GM18499 (cell line): ENCODE data around the gene BRME1.
A peak's percentile ranks its signal among the peaks of the same experiment; 100 is the strongest.

Experiments
- ATAC-seq: cut with Tn5 transposase; IDR thresholded peaks from one replicate; pipeline ENCODE4 v1.9.1; 2021; ENCODE audit warnings: moderate number of reproducible peaks; ENCODE audit not compliant: insufficient read depth, unreplicated experiment

BRME1 gene

DNA sequence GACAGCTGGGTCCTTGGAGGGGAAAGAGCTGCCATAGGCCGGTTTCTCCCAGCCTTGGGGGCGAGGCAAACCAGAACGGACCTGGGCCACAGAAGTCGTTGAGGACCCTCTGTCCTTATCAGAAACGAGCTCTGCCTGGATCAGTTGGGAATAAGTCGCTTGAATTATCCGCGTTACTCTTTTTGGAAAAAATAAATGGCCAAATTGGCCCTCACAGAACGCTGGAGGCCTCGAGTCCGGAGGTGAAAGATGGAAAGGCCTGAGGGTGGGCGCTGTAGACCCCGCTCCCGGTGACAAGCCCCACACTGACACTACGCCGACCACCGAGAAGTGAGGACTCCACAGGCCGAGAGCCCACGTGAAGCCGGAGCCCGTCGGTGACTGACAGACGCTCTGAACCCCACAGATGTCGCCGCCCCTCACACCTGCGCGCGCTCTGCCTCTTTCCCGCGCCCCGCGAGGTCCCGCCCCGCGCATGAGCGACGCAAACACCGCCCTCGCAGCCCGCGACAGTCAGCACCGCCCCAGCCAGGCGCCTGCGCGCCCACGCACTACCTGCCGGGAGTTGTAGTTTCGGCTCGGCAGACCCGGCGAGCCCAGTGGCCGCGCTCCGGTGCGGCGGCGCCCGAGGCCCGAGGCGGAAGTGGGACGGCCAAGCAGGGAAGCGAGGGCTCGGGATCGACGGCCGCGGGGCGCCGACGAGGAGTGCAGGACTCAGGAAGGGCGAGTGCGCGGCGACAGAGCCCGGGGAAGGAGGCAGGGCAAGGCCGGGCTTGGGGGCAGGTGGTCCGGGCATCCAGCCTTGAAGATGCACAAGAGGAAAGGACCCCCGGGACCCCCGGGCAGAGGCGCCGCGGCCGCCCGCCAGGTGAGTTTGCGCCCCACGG lies at the start of gene BRME1, which contains the start of gene CC2D1A:
BRME1 (minus strand) TSS at position 484 of the 887 bp plus-strand sequence. CDS start 1,225 bp downstream, outside the sequence.
CC2D1A (plus strand) TSS at position 568 of the 887 bp plus-strand sequence; CDS start at position 809, 241 bp downstream.
- ATAC-seq: peak; percentile 58

DNA sequence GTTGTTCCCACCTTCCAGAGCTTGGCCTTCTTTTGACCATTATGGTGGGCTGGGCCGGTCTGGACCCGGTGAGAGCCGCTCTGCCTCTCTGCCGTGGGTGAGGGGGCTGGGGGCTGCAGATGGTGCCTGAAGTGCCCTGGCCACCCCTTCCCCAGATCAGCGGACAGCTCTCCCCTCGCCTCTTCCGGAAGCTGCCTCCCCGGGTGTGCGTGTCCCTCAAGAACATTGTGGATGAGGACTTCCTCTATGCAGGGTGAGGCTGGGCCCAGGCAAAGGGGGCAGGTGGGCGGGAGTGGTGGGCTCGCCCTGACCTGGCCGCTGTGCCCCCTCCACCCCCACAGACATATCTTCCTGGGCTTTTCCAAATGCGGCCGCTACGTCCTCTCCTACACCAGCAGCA lies 48.3 kb upstream of the BRME1 start:
- ATAC-seq: no peak

DNA sequence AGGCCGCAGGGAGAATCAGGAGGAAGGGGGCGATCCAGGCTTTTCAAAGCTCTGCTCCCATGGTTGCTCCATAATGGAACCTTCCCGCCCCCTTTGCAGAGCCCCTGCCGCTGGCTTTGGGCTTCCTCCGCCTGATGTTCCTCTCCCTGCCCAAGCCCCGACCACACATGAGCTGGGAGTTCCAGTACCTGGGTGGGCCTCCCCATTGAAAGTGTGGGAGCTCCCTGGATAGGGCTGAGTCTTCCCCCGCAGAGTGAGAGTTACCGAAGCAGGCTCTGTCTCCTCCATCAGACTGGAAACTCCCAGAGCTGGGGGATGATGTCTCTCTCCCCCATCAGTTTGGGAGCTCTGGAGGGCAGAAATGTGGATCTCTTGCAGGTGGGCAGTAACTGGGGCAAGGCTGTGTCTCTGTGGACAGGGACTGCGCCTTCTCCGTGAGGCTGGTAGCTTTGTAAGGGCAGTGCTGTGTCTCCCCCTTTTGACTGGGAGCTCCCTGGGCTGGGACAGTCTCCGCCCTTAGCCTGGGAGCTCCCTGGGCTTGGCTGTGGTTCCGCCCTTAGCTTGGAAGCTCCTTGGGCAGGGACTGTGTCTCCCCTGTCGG lies 47.1 kb upstream of the BRME1 start:
- ATAC-seq: no peak

DNA sequence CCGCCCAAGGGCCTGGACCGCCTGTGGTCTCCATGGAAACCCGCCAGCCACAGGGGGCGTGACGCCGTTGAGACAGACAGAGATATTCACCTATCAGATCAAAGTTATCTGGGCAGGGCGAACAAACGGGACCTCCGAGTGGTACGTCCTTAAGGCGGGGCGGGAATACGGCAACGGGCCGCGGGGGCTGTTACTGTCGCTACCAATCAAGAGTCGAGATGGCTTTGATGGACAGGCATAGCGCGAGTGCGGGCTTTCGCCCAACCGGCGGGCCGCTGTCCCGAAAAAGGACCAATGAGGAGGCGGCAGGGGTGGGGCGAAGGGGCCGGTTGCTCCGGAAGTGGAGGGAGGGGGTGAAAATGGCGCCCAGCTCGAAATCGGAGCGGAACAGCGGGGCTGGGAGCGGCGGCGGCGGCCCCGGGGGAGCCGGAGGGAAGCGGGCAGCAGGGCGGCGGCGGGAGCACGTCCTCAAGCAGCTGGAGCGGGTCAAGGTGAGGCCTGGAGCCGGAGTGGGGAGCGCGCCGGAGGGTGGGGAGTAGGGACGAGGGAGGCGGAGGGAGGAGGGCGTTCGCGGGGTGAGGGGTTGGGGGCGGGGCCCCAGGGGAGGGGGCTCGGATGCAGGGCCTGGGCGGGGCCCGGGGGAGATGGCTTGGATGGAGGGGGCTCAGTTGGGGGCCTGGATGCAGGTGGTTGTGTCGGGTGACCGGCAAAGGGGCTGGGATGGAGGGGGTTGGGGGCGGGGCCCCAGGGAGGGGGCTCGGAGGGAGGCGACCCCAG lies 46.4 kb upstream of the BRME1 start, which contains the start of gene DCAF15:
DCAF15 (plus strand) TSS at position 356 of the 777 bp plus-strand sequence; CDS start at position 360, 4 bp downstream.
- ATAC-seq: peak; percentile 97

DNA sequence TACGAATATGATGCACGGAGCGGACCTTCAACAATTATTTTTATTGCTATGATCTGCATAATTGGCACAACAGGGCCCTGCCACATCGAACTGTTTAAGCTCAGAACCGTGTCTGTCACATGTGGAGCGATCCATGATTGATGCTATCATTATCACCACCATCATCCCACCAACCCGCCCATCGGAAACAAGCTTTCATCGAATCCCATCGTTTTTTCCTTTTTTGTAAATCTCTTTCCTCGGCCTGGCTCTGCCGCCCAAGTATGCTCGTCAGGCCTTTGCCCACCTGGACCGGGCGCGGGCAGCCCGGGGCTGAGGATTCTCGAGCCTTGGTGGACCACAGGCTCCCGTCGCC lies 45.9 kb upstream of the BRME1 start:
- ATAC-seq: no peak

DNA sequence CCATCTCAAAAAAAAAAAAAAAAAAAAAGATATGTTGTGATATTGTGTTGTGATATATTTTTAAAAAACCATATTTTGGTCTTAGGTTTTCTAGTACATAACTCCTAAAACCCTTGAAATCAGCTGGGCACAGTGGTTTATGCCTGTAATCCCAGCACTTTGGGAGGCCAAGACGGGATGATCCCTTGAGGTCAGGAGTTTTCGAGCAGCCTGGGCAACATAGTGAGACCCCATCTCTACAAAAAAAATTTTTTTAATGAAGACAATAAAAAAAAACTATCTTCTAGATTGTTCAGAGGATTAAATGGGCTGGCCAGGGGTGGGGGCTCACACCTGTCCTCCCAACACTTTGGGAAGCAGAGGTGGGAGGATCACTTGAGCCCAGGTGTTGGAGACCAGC lies 45.1 kb upstream of the BRME1 start:
- no peak for ATAC-seq

DNA sequence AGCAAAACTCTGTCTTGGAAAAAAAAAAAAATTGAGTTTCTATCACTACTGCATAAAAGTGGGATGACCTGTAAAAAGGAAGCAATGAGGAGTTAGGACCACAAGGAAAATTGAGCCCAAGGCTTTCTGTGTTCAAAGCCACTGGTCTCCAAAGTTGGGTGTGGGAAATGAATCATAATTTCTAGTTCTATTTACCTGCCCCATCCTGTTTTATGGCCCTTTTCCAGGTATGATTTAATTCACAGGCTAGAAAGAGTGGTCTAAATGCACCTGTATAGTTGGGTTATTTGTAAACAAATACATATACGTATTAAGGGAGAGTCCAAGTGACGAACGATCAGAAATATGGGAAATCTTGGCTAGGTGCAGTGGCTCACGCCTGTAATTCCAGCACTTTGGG lies 40.5 kb upstream of the BRME1 start:
- no peak for ATAC-seq

DNA sequence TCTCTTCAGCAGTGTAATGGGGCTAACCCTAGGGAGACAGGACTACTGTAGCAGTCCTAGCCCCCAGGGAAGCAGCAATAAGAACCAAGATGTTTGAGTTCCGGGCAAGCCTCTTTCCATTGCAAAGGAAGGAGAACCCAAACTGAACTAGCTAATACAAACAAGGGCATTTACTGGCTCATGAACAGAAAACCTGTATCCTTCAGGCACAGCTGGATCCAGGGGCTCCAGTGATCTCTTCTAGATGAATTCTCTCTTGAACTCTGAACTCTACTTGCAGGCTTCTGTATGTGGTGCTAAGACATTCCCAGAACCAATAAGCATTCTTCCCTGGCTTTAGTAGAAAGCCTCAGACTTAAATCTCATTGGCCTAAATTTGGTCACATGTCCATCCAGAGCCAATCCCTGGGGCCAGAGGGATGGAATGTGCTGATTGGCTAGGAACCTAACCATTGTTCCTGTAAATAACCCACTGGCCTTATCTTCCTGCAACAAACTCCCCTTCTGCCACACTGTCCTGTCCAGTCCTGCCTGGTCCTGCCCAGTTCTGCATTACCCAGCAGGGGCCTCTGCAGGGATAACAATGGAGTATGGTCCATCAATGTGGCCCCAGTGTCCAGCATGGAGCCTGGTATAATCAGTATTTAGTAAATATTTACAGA lies 36.2 kb upstream of the BRME1 start:
- ATAC-seq: no peak

DNA sequence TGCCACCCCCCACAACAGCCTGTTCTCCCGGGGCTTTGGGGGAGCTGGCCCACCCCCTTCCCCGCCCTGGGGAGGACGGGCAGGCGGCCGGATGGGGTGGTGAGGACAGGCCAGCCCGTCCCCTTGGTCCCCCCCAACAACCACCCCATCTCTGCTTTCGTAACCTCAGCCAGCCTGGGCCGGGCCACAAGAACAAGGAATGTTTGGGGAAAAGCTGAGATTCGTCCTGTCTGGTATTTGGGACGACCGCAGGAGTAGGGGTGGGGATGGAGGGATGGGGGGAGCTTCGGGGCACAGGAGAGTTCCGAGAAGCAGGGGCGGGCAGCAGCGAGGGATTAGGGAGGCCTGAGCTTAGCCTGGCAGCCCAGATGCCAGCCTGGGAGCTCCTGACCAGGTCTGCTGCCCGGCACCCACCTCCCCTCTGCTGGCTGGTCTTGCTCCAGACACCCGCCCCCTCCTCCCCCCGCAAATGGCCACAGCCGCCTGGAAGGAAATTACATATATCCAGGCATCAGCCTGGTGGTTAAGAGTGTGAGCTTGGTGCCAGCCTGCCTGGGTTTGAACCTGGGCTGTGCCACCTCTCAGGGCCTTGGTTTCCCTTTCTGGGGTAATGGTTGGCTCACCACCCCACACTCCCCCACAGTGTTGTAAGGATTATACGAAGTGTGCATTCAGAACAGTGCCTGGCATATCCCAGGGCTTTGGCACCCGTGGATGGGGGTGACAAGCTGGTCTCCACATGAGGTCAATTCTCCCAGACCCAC lies 32.6 kb upstream of the BRME1 start, which contains the start of gene PODNL1:
PODNL1 (minus strand) TSS at position 117 of the 764 bp plus-strand sequence. CDS start 236 bp downstream, outside the sequence.
- ATAC-seq: no peak

DNA sequence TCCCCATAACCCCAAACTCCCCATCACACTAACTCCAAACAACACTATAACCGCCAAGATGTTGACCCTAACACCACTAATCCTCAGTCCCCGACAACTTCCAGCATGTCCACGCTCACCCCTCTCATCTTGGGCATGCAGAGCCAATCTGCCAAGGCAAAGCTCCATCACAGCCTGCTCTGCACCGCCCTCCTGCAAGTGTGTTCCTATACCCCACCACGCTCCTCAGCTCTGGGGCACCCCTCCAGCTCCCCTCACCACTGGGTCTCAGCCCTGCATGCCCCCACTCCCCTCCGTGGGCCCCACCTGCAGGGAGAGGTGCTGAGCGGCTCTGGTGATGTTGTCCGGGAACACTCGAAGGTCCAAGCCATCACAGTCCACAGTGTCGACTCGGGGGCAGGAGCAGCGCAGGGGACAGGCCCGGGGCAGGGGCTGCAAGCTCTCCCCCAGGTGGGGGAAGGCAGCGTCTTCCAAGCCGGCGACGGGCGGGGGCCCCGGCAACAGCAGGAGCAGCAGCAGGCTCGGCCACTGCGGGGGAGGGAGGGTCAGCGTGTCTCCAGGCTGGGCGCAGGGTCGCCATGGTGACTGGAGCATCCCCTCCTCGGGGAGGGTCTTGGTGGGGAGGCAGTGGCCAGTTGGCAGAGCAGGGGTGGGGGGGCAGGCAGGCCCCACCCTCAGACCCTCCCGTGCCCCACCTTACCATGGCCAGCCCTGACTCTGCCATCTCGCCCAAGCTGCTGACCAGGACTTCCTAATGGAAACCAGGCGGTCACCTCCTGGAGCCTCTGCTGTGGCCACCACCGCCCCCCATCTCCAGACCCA lies 31.8 kb upstream of the BRME1 start:
- ATAC-seq: no peak

DNA sequence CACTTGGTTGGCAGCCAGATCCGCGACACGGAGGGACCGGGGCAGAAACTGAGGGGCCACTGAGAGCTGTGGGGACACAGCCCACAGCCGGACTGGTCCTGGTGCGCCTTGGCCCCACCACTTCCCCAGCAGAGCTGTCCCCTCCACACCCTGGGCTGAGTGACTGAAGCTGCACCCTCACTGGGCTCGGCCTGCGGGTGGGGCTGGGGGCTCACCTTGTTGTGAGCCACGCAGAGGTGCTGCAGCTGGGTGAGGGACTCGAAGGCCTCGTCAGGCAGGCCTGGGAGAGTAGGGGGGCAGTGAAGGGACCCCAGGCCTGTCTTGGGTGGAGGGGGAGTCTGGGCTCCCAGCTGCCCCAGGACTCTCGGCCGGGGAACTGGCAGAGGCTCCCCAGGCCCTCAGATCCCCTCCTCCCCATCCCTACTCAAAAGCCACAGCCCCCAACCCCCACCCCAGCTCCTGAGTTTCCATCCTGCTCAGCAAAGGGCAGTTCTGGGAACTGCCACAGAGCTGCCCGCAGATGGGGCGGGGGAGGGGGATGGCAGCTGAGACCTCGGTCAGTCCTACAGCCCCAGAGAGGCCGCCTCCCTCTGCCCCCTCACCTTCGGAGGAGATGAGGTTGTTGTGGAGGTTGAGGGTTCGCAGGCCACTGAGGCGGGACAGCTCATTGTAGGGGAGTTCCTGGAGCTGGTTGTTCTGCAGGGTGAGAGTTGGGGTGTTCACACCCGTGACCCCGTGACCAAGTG lies 30.0 kb upstream of the BRME1 start:
- no peak for ATAC-seq

DNA sequence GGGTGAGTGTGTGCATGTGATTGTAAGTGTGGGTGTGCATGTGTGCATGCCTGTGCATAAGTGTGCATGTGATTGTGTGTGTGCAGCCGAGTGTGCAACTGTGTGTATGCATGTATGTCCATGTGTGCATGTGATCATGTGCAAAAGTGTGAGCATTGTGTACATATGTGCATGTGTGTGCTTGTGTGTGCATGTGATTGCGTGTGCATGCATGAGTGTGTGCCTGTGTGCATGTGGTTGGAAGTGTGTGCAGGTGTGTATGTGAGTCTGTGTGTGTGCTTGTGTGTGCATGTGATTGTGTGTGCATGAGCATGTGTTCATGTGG lies 28.8 kb upstream of the BRME1 start:
- ATAC-seq: no peak

DNA sequence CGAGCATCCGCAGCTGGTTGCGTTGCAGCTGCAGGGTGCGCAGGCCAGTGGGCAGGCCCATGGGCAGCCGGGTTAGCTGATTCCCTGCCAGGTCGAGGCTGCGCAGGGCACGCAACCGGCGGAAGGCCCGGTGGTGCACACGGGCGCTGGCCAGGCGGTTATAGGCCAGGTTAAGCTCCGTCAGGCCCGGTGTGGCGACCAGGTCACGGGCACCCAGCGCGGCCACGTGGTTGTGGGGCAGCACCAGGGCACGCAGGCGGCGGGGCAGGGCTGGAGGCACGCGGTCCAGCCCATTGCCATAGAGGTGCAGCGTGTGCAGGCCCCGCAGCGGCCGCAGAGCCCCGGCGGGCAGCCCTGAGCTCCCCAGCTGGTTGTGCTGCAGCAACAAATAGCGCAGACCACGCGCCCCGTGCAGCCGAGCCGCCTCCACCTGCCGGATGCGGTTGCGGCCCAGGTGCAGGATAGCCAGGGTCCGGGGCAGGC lies 27.0 kb upstream of the BRME1 start:
- no peak for ATAC-seq

DNA sequence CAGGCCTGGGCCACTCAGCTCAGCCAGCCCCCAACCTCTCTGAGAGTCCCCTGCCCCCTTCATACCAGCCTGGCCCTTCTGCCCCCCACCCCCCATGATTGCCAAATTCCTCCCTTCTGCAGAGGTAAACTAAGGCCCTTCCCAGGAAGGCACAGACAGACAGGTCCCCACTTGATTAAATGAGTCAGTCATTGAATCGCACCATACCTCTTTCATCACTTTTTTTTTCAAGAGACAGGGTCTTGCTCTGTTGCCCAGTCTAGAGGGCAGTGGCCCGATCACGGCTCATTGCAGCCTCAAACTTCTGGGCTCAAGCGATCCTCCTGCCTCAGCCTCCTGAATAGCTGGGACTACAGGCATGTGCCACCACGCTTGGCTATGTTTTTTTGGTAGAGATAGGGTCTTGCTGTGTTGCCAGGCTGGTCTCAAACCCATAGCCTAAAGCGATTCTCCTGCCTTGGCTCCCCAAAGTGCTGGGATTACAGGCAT lies 26.3 kb upstream of the BRME1 start:
- no peak for ATAC-seq

DNA sequence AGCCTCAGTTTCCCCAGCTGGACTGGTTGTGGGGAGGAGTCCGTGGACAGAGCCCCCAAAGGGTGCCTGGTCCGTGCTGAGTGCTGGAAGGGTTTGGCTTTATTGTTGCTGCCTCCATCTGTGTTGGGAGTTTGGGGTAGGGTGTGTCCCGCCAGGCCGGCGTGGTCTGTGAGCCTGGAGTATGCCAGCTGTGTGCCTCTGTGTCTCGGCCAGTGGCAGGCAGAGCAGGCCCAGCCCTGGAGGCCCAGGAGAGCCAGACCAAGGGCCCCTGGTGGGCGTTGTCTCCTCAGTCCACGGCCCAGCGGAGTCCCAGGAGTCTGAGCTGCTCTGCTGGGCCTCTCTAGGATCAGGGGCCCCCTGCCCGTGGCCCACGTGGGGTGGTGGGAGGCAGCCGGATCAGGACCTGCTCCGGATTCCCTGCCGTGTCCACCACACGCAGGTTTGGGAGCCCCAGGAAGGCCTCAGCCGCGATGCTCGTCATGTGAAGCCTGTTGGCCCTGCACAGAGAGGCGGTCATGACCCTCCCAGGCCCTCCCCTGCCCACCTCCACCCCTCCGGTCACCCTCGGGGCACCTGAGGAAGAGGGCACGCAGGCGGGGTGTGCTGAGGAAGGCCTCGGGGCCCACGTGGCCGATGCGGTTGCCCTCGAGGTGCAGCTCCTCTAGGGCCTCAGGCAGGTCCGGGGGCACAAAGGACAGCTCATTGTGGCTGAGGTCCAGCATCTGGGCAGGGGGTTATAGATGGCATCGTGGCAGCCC lies 25.7 kb upstream of the BRME1 start:
- no peak for ATAC-seq

DNA sequence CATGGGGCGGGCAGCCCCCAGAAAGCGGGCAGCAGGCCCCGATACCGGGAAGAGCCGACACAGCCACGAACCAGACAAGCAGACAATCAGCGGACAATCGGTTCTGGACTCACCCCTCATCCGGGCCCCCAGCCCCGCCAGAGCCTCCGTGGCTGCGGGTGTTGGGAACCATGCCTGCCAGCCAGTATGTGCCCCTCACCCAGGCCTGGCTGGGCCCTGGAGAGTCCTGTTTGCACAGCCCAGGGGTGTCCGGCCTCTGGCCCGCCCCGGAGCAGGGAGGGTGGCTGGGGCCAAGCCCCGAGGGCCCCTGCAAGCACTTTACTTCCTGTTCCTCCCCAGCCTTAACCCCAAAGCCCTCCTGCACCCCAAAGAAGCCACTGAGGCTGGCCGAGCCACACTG lies 24.5 kb upstream of the BRME1 start:
- ATAC-seq: no peak

DNA sequence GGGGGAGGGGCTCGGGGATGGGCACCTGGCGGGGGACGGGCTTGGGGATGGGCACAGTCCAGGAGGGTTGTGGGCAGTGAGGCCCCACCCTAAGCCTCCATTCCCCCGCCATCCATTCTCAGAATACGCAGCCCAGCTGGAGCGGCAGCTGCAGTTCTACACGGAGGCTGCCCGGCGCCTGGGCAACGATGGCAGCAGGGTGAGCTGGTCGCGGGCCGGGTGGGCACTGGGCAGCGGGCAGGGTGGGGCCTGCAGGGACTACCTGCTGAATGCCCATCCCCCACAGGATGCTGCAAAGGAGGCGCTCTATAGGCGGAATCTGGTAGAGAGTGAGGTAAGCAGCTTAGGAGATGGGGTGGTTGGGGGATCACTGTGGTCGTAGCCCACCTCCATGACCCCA lies 24.0 kb upstream of the BRME1 start:
- no peak for ATAC-seq
